Mesendoderm (in vitro differentiated cells): ENCODE results near the gene C10orf88.

Source experiments
- DNase-seq: peaks from one replicate; pipeline ENCODE4 v3.0.0; 2013
- H2AK5ac ChIP-seq: 2 replicates; pipeline ENCODE4 v1.6.1; 2013; ENCODE audit warnings: low read length, inconsistent platforms
- H2BK120ac ChIP-seq: 2 replicates; pipeline ENCODE4 v1.6.1; 2013; ENCODE audit warnings: low read depth, mild to moderate bottlenecking, low read length, moderate library complexity, mixed read lengths
- H2BK15ac ChIP-seq: replicated peaks from 2 replicates; pipeline ENCODE4 v1.6.1; 2013; ENCODE audit warnings: low read depth, mild to moderate bottlenecking, moderate library complexity
- H2BK5ac ChIP-seq: 2 replicates; pipeline ENCODE4 v1.6.1; 2013; ENCODE audit warnings: low read length, inconsistent platforms
- H3K18ac ChIP-seq: 2 replicates; pipeline ENCODE4 v1.6.1; 2013; ENCODE audit warnings: mild to moderate bottlenecking, low read length, mixed read lengths
- H3K23ac ChIP-seq: one replicate; pipeline ENCODE4 v1.6.1; 2013; ENCODE audit warnings: low read length
- H3K27ac ChIP-seq: 2 replicates; pipeline ENCODE4 v1.5.1; 2013; ENCODE audit warnings: low read depth, mild to moderate bottlenecking, inconsistent platforms, low read length, moderate library complexity
- H3K27me3 ChIP-seq: 2 replicates; pipeline ENCODE4 v1.6.1; 2013; ENCODE audit warnings: low read length, control low read depth, mild to moderate bottlenecking, inconsistent platforms; ENCODE audit not compliant: insufficient read depth, poor library complexity
- H3K36me3 ChIP-seq: 2 replicates; pipeline ENCODE4 v1.6.1; 2013; ENCODE audit warnings: low read length, inconsistent platforms; ENCODE audit not compliant: control insufficient read depth, insufficient read depth
- H3K4ac ChIP-seq: one replicate; pipeline ENCODE4 v1.6.1; 2013; ENCODE audit warnings: low read depth, mild to moderate bottlenecking, low read length, moderate library complexity
- H3K4me1 ChIP-seq: 2 replicates; pipeline ENCODE4 v1.6.1; 2013; ENCODE audit warnings: low read depth, low read length, inconsistent platforms; ENCODE audit not compliant: control insufficient read depth
- H3K4me2 ChIP-seq: 2 replicates; pipeline ENCODE4 v1.6.1; 2013; ENCODE audit warnings: low read length
- H3K4me3 ChIP-seq: 2 replicates; pipeline ENCODE4 v1.5.1; 2013; ENCODE audit warnings: mild to moderate bottlenecking, low read length
- H3K56ac ChIP-seq: one replicate; pipeline ENCODE4 v1.6.1; 2013; ENCODE audit warnings: low read length
- H3K79me1 ChIP-seq: 2 replicates; pipeline ENCODE4 v1.6.1; 2013; ENCODE audit warnings: low read length, inconsistent platforms
- H3K79me2 ChIP-seq: 2 replicates; pipeline ENCODE4 v1.6.1; 2013; ENCODE audit warnings: mild to moderate bottlenecking, low read length; ENCODE audit not compliant: control insufficient read depth, insufficient read depth
- H3K9ac ChIP-seq: 2 replicates; pipeline ENCODE4 v1.6.1; 2013; ENCODE audit warnings: low read length, inconsistent platforms
- H4K5ac ChIP-seq: one replicate; pipeline ENCODE4 v1.6.1; 2013; ENCODE audit warnings: low read length
- H4K8ac ChIP-seq: one replicate; pipeline ENCODE4 v1.6.1; 2013; ENCODE audit warnings: low read depth, mild to moderate bottlenecking, control low read depth, low read length, moderate library complexity
- WGBS: extraction: QIAGEN DNeasy Blood & Tissue Kit; methylation state at CpG from one replicate; pipeline ENCODE4 v1.1.7; 2013; ENCODE audit warnings: low lambda C conversion rate, missing lambda C conversion rate; ENCODE audit not compliant: insufficient coverage; ENCODE audit errors: extremely low coverage; 5-methylcytosine and 5-hydroxymethylcytosine counted together

The C10orf88 gene

GRCh38 chr10:122939133-122939855, 14.7 kb downstream of the C10orf88 start:
- Histone ChIP-seq H2AK5ac (no peak overlapping the region), H3K36me3 (no peaks in the 10 kb centered on the region), H3K27me3 (no peaks in the 10 kb centered on the region), H3K18ac (no peak overlapping the region), H3K27ac (no peak overlapping the region), H3K4me2 (no peak overlapping the region), H3K4ac (no peak overlapping the region), H4K8ac (no peak overlapping the region), H2BK120ac (no peak overlapping the region), H4K5ac (no peak overlapping the region), H3K23ac (no peak overlapping the region), H3K9ac (no peak overlapping the region), H3K79me1 (no peaks in the 10 kb centered on the region), H3K79me2 (no peaks in the 10 kb centered on the region), H3K56ac (no peak overlapping the region), H2BK5ac (no peak overlapping the region), H3K4me1 (no peaks in the 10 kb centered on the region), H2BK15ac (no peak overlapping the region), H3K4me3 (no peak overlapping the region)
- DNase-seq, result no peak
- WGBS, result no CpG with 5 or more reads among the region's 1 CpG

GRCh38 chr10:122931088-122931906, 22.7 kb downstream of the C10orf88 start:
- no peaks in the 10 kb centered on the region for H3K79me2 ChIP-seq
- H3K27me3 ChIP-seq, result no peaks in the 10 kb centered on the region
- no peak overlapping the region for H3K9ac ChIP-seq
- no peak overlapping the region for H3K4ac ChIP-seq
- no peaks in the 10 kb centered on the region for H3K4me1 ChIP-seq
- no peak overlapping the region for H3K4me3 ChIP-seq
- no CpG with 5 or more reads among the region's 6 CpGs for WGBS
- H3K36me3 ChIP-seq, result no peaks in the 10 kb centered on the region
- H3K27ac ChIP-seq, result no peak overlapping the region
- no peak for DNase-seq
- no peak overlapping the region for H2BK120ac ChIP-seq
- H3K18ac ChIP-seq, result no peak overlapping the region
- H4K5ac ChIP-seq, result no peak overlapping the region
- H3K4me2 ChIP-seq, result no peak overlapping the region
- no peak overlapping the region for H4K8ac ChIP-seq
- H3K23ac ChIP-seq, result no peak overlapping the region
- H2BK5ac ChIP-seq, result no peak overlapping the region
- H3K79me1 ChIP-seq, result no peaks in the 10 kb centered on the region
- no peak overlapping the region for H3K56ac ChIP-seq
- H2AK5ac ChIP-seq, result no peak overlapping the region
- H2BK15ac ChIP-seq, result no peak overlapping the region

GRCh38 chr10:122930140-122930539, 23.9 kb downstream of the C10orf88 start:
- no peak overlapping the region for H2AK5ac ChIP-seq
- no peaks in the 10 kb centered on the region for H3K27me3 ChIP-seq
- no peak overlapping the region for H3K23ac ChIP-seq
- WGBS, result no CpG with 5 or more reads among the region's 1 CpG
- no peak overlapping the region for H3K56ac ChIP-seq
- H3K4me2 ChIP-seq, result no peak overlapping the region
- no peaks in the 10 kb centered on the region for H3K79me2 ChIP-seq
- no peaks in the 10 kb centered on the region for H3K36me3 ChIP-seq
- no peak overlapping the region for H3K4ac ChIP-seq
- no peak overlapping the region for H3K4me3 ChIP-seq
- H3K18ac ChIP-seq, result no peak overlapping the region
- DNase-seq, result no peak
- H2BK120ac ChIP-seq, result no peak overlapping the region
- H4K5ac ChIP-seq, result no peak overlapping the region
- no peak overlapping the region for H2BK15ac ChIP-seq
- H3K27ac ChIP-seq, result no peak overlapping the region
- no peaks in the 10 kb centered on the region for H3K79me1 ChIP-seq
- H3K9ac ChIP-seq, result no peak overlapping the region
- H2BK5ac ChIP-seq, result no peak overlapping the region
- no peaks in the 10 kb centered on the region for H3K4me1 ChIP-seq
- H4K8ac ChIP-seq, result no peak overlapping the region

- Histone ChIP-seq H4K8ac (no peak overlapping the region), H4K5ac (no peak overlapping the region)
- no CpG with 5 or more reads among the region's 2 CpGs for WGBS
Measured at GRCh38 chr10:122915700-122916099, 38.3 kb downstream of the C10orf88 start.

GRCh38 chr10:122911889-122912484, 42.0 kb downstream of the C10orf88 start:
- H2BK5ac ChIP-seq, result no peak overlapping the region
- DNase-seq, result peak; percentile 81

More at GRCh38 chr10:122915700-122916099, 38.3 kb downstream of the C10orf88 start:
- Histone ChIP-seq H3K56ac (no peak overlapping the region), H2BK15ac (no peak overlapping the region), H2BK5ac (no peak overlapping the region), H3K27me3 (no peaks in the 10 kb centered on the region), H3K4ac (no peak overlapping the region), H3K9ac (no peak overlapping the region), H2AK5ac (no peak overlapping the region), H2BK120ac (no peak overlapping the region), H3K4me2 (no peak overlapping the region), H3K79me1 (no peaks in the 10 kb centered on the region), H3K36me3 (no peaks in the 10 kb centered on the region), H3K4me3 (no peak overlapping the region), H3K23ac (no peak overlapping the region), H3K4me1 (no peaks in the 10 kb centered on the region), H3K27ac (no peak overlapping the region), H3K18ac (no peak overlapping the region), H3K79me2 (no peaks in the 10 kb centered on the region)
- DNase-seq, result no peak

More at GRCh38 chr10:122911889-122912484, 42.0 kb downstream of the C10orf88 start:
- Histone ChIP-seq H3K79me2 (no peaks in the 10 kb centered on the region), H3K9ac (no peak overlapping the region), H3K4me1 (no peaks in the 10 kb centered on the region), H3K18ac (no peak overlapping the region), H3K27ac (no peak overlapping the region), H2BK120ac (no peak overlapping the region), H3K79me1 (no peaks in the 10 kb centered on the region), H3K36me3 (no peaks in the 10 kb centered on the region), H4K8ac (no peak overlapping the region), H3K4ac (no peak overlapping the region), H3K4me2 (no peak overlapping the region), H2BK15ac (no peak overlapping the region), H4K5ac (no peak overlapping the region), H2AK5ac (no peak overlapping the region), H3K27me3 (no peaks in the 10 kb centered on the region), H3K23ac (no peak overlapping the region), H3K4me3 (no peak overlapping the region), H3K56ac (no peak overlapping the region)
- no CpG with 5 or more reads among the region's 5 CpGs for WGBS
